NCI-H82 (cell line): ENCODE data around the gene DEDD.

Experiments
- DNase-seq: peaks from one replicate; lab custom pipeline; 2025; lab: John Stamatoyannopoulos, UW

Gene DEDD

DNA sequence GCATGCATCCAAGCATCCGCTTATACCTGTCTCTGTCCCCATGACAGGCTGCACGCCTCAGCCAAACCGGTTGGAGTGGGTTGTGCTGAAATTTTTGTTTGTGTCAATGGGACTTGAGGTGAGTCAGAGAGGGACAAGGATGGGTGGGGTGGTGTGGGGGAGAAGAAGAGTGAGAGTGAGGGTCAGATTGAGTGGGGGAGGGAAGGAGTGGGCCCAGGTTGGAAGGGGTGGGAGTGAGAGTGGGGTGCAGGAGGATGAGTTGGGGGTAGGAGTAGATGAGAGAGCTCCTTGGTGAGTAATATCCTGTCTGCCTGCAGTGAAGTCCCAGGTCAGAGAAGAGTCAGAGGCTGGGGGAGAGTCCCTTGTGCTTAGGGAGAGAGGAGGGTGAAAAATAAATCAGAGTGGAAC lies 39.8 kb downstream of the DEDD start:
- DNase-seq = no peak

DNA sequence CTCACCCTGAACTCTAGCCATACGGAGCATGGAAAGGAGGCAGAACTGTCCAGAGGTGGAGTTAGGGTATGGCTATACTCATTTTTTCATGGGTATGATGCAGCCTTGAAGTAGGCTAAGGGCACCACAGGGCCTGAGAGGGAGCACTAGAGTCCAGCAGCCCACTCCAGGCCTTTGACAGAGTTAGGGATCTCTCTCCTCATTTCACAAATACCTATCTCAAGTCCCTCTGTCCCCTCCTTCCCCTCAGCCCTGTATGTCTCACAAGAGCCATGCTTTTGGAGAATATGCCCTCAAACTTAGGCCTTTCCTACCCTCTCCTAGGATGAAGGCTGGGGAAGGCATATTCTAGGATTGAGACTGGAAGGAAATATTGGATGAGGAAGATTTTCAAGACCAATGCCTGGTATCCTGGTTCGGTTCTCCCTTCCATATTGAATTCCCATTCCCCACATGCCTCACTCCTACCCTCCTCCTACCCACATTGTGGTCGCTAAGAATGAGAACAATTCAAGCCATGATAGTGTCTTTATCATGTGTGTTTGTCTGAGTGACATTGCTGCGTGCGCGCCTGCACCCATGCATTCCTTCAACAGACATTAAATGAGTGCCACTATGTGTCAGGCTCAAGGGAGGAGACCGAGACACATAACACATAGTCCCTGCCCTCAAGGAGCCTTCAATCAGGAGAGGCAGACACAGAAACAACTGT lies 40.5 kb downstream of the DEDD start:
- DNase-seq = no peak

DNA sequence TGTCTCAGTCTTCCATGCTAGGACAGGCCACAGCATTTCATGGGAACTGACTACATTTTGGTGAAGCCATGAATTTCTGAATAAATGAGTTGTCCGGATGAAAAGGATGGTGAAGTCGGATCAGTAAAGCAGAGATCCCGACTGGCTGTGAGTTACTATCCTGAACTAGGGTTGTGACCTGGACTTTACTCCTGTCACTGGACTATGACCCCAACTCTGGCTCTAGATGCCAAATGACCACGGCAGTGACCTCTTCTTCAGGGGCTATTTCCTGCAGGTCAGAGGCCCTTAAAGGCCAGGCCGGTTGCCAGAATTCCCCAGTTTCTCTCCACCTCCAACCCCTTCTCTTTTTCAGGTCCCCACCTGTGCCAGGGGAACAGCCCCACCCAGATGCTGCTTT lies 41.4 kb downstream of the DEDD start:
- no peak for DNase-seq

DNA sequence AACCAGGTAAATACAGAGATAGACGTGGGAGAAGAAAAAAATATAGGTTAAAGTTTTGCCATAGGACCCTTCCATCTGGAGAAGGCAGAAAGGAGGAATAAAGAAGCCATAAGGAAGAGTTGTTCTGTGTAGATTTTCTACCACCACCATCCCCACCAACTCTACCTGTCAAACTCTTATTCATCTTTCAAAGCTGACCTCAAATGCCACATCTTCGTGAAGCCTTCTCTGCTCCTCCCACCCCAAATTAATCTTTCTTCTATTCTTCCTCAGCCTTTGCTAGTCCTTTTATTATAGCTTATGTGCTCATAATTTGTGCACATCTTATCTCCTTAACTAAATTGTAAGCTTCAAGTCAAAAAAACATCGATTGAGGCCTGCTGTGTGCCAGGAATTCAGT lies 41.9 kb downstream of the DEDD start:
- no peak for DNase-seq

DNA sequence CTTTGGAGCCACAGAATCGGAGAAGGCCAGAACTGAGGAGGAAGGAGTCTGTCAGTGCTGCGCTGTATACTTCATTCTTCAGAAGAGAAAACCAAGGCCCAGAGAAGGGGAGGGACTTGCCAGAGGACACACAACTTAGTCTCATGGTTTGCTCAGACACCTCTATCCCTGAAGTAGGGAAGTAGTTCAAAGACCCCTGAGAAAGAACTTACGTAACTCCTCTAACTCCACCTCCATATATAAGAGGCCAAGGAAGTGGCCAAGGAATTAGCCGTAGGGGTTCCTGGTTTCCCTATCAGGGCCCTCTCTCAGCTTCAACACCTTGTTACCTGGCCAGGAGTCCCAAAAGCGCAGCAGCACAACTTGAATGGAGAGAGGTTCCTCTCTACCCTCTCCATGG lies 42.5 kb downstream of the DEDD start:
- no peak for DNase-seq

DNA sequence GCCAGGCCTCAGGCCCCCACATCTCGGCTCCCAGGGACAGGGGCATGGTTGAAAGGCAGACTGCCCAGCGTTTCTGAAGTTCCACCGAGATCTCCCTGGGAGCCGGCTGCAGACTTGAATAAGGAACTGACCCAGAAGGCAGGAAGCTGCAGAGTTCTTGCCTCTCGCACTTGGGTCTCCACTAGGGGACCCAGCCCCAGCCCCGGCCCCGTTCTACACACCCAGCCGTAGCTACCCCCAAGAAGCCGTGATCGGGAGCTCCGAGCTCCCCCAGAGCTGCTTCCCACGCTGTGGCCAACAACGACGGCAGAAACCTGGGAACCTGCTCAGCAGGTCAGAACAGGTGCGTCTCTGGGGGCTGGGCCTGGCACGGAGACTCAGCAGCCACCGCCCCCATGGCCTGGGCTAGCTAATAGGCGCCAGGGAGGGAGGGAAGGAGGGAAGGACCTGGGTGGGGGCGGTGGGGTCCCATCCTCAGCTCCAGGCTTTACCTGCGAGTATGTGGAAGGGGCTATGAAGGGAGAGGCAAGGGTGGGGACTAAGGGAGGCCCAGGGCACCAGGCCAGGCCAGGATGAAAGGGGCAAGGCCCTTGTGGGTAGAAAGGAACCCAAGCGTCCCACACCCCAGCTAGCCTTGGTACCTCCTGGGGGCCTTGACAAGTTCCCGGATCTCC lies 43.1 kb downstream of the DEDD start, which contains the start of gene NECTIN4:
NECTIN4 (minus strand) TSS at position 308 of the 674 bp plus-strand sequence; CDS start at position 46, 262 bp downstream.
- no peak for DNase-seq

DNA sequence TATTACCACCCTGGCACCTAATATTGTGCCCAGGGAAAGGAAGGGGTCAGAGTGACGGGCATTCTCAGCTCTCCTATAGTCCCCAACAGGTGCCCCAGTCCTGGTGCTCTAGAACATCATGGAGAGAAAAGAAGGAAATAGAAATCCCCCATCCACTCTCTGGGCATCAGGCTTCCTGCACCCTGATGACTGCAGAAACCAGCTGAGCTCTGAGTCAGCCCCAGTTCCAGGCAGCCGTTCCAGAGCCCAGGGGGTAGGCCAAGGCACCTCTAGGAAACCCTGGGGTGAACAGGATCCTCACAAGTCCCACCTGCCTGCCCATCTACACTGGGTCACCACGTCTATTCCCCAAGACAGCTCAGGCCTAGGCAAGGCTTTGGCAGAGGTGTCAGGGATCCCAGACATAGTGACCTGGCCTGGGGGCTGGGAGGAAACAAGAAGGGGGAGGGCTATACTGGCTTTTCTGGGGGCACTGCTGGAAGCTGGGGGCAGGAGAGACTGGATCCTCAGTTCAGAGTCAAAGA lies 43.8 kb downstream of the DEDD start:
- no peak for DNase-seq

DNA sequence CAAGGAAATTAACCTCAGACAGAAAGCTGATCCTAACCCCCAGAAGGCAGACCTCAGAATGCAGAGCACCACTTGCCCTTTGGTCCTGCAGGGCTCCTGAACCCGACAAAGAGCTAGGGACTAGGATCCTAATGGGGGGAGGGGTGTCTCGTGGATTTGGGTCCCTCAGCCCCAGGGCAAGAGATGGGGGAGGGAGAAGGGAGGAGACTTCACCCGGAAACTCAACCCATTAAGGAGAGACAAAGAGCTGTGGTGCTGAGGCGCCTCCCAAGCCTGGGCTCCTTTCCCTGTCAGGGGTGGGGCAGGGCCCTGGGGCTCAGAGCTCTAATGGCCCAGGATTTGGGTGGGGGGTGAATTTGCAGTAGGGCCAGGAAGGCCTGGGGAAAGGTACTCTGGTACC lies 46.0 kb downstream of the DEDD start:
- no peak for DNase-seq

DNA sequence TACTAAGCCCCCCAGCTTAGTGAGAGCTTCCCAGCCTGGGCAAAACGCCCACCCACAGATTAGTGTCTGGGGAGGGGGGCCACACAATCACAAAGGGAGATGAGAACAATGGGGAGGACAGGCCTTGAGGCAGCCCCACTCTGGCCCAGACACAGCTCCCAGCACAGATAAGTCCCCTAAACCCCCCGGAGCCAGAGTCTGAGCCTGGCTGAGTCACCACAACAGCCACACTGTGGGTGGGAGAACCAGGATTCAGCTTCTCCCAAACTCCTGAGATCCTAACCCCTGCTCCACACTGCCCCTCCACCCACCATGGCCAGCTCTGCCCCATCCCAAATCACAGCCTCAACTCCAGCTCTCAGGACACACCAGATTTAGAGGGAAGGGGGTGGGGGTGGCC lies 47.3 kb downstream of the DEDD start:
- DNase-seq = peak; percentile 60

DNA sequence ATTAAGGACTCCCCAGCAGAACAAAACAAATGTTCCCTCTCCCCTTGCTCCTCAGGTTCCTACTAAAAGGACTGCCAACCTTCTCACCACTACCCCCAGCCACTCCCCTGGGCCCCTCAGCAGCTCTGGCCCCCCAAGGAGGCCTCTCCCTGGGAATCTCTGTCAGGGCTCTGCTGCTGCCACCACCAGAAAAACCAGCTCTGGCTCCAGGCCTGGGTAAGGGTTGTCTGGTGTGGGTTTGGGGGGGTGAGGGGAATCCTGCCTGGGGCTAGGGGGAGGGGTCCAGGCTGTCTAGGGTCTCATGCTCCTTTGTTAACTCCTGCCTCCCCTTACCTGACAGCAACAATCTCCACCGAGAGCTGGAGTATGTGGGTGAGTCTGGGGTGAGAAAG lies 47.9 kb downstream of the DEDD start:
- DNase-seq = no peak

DNA sequence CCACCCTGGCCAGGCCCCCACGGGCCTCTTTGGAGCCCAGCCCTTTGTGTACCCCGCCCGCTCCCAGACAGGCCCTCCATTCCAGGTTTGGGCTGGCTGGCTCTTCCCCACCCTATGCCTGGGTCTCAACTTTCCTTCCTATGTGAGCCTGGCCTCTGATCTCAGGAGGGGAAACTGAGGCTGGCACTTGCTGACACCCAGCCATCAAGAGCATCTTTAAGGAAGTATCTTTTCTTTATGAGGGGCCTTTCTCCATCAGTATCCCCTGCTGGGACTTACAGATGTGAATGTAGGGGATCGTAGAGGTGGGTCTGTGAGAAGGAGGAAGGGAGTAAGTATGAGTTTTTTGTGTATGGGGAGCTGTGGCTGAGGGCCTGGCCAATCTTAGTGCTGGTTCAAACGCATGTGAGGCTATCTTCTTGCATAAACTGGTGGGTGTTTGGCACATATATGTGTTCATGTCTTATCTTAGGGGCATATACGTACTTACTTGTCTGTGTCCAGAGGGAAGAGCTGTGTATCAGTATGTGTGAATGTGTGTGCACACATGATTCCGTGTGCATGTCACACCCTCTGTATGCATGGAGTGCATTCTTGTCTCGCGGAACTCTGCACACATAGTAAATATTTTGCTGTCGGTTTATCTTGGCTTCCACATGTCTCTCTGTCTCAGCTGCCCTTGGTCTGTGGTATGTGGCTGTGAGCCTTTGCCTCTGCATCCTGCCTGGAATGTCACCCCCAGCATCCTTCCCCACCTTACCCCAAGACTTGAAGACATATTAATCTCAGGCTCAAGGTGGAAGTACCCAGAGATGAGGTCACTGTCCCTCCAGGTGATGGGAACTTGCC lies 48.5 kb downstream of the DEDD start:
- DNase-seq = no peak

DNA sequence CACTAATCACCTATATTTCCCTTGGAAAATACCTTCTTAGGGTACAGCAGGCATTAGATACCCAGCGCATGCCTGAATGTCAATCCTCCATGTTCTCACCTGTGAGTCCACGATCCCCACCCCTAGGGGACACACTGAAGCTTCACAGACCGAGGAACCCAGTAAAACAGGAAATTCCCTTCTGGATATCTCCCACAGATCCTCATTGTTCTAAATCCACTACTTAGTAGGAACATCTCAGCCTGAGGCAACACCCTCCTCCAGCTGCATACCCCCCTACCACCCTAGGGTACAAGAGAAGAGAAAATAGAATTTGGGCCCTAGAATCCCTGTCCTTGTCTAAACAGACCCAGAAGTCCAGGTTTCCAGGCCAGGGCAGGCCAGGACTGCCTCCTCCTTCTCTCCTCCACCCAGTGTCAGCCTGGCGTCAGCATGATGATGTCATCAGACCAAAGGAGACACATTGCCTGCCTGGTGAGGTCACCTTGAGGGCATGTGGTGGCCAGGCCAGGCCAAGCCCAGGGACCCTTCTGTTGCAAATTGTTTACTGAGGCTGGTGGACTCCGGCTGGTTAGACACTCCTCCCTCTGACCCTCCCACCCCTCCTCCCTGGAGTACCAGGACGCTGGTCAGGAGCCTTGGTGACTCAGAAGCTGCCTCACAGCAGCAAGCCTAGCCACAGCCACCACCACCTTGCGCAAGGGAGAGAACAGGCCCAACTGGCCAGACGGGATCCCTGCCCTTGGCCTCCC lies 49.3 kb downstream of the DEDD start:
- no peak for DNase-seq

DNA sequence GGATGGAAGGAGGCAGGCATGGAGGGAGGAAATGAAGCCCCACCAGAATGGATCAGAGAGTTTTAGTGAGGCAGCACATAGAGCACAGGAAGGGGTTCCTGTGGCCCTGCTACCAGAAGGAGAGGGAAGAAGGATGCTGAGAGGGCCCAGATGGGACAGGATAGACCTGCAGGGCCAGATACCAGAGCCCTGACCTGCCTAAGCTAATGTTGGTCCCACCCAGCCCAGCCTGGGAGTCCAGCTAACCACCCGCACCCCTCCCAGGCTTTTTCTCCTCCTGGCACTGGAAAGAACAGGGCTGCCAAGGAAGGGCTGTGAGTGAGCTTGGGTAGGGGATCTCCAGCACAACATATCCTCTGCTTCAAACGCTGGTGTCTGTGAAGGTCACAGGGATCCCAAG lies 50.0 kb downstream of the DEDD start:
- no peak for DNase-seq

DNA sequence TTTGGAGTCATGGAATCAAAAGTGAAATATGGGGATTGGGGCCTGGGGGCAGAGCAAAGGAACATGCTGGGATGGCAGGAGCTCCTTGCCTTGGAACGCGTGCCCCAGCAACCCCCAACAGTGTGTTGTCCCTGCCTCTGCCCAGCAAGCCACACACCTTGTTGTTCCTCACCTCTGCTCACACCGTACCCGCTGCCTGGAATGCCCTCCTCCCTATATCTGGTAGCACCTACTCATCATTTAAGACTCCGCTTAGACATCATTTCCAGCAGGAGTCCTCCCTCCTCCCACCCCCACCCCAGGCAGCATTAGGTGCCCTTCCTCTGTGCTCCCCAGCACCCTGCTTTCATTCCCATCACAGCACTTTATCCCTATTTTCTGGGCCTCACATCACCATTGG lies 50.9 kb downstream of the DEDD start:
- no peak for DNase-seq

DNA sequence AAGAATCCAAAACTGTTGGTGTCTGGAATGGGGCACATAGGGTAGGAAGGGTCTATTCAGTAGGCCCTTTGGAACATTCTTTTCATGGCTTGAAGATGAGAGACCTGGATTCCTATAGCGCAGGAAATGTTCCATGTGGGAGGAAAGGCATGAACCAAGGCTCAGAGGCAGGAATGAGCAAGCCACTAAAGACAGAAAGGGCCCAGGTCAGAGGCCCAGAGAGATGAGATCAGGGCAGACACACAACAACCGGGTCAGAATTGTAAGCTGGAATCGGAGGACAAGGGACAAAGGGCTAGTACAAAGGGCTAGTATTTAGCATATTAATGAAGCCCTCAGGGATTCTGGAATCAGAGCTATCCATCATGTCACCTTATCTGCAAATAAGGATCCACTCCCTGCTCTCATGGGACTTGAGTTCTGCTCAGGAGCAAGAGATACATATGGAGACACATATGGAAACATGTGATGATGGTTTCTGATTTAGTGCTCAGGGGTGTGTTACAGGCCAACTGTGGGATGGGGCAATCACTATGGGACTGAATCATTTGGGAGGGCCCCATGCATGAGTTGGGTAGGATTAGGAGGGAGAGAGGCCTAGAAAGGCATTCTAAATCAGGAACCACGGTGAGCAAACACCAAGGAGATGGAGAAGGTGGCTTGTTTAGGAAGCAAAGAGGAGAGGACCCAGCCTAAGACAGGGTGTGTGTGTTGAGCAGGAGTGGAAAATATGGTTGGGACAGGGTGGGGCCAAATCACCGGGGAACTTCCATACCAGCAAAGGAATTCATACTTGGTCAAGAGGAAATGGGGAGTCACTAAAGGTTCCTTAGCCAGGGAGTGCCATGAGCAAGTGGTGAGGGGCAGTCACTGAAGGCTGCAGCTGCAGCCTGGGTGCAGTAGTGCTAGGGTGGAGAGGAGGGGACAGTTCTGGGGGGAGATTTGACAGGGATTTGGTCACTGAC lies 51.7 kb downstream of the DEDD start:
- peak; percentile 48 for DNase-seq

DNA sequence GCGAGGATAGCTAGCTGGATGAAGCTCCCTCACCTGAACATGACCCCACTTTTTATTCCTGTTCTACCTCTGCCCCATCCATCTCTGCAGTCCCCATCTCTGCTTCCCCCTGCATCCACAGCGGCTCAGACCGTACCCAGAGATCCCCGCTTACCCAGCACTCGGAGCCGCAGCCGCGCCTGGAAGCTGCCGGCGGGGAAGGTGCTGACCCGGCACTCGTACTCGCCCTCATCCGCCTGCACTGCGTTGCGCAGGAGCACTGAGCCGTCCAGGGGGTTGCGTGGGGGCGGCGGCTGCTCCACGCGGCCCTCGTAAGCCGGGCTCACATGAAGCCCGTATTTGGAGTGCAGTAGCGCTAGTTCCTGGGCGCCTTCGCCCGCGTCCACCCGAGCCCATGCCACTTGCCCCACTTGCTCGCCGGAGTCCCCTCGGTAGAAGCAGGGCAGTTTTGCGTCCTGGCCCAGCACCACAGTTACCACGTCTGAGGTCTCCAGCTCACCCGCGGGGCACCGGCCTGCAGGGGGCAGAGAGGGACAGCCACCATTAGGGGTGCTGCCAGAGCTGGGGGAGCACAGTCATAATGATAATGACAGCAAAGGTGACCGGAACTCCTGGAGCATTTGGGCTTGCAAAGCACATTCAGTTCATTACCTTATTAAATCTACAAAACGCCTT lies 52.9 kb downstream of the DEDD start:
- no peak for DNase-seq

DNA sequence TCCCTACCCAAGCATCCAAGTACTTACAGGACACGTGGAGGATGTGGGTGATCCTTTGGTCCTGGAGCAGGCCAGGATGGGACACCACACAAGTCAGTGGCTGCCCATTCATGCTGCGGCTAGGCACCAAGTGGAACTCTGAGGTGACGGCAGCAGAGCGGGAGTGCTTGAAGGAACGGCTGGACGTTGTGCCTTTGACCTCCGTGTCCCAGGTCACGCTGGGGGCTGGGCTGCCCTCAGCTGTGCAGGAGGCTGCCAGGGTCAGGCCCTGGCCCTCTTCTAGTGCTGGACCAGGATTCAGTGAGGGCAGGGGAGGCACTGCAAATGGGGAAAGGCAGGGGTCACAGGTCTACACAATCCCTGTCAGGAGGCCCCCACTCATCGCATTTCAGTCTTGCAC lies 55.0 kb downstream of the DEDD start:
- DNase-seq = no peak

DNA sequence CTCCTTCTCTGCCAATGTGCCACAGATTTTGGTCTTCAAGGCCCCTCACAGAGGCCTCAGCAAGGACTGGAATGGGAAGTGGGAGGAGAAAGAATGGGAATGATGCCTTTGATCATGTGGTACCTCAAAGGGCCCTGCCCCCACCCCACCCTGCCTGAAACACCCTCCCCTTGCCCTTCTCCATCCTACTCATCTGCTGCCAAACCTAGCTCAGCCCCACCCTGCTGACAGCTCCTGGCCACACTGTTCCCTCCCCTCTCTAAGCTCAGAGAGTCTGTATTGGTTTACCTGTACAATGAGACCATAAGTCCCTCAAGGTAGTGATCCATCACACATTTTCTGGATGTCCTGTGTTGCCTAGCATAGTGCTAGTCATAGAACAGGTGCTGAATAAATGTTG lies 56.1 kb downstream of the DEDD start:
- no peak for DNase-seq

DNA sequence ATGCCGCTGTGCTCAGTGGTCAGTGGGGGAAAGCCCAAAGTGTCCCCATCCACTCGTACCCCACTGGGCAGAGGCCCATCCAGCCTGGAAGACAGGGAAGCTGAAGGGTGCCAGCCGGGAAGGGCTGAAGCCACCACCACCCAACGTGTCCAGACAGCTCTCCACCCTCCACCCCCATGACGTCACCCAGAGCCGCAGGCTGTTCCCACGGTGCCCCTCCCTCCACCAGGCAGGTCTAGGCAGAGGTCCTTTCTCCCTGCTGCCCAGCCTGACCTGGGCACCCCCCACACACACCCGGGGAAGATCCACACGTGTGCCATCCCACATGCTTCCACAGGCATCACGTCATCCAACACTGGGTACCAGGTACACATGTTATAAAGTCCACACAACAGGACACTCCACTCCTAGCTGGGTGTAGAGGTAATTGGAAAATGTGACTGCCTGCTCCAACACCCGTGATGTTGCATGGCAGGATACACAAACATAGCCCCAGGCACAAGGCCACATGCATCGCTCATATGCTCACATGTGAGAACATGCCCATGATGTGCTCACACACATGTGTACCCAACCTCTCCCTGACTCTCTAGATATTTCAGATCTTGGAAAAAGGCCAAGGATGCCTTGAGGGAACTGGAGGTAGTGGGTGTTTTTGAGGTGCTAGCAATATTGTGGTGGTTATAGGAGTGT lies 57.6 kb downstream of the DEDD start:
- DNase-seq = no peak
